CD4-positive, alpha-beta T cell treated with Interleukin-15 for 1 hour (primary cell): ENCODE results near the gene PRKCB.

Source experiments
- DNase-seq: peaks from one replicate; pipeline ENCODE4 v3.0.0-alpha.2; 2020

PRKCB gene

DNA sequence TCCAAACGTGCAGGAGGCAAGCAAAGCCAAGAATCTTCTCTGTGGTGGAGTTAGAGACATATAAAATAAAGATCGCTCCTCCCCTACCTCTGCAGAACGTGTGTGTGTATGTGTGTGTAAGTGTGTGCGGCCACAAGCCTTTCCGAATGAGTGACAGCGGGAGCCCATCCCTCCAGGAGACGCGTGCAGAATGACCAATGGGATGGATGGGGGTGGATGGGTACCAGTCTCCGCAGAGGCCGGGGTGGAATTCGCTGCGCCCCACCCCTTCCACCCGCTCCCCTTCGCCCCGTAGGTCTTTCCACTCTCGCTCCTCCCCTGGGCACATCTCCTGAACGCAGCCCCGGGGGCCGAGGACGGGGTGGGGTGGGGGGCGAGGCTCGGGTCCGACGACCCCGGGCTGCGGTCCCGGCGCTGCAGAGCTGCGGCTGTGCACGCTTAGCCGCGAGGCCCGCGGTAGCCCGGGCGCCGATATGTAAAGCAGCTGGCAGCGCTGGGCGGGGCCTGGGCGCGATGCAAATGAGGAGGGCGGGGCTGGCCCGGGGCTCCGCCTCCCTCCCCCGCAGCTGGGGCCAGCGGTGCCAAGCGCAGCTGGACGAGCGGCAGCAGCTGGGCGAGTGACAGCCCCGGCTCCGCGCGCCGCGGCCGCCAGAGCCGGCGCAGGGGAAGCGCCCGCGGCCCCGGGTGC, at the start of gene PRKCB:
PRKCB (plus strand) TSS at position 594 of the 688 bp plus-strand sequence.
- peak; percentile 90 for DNase-seq

DNA sequence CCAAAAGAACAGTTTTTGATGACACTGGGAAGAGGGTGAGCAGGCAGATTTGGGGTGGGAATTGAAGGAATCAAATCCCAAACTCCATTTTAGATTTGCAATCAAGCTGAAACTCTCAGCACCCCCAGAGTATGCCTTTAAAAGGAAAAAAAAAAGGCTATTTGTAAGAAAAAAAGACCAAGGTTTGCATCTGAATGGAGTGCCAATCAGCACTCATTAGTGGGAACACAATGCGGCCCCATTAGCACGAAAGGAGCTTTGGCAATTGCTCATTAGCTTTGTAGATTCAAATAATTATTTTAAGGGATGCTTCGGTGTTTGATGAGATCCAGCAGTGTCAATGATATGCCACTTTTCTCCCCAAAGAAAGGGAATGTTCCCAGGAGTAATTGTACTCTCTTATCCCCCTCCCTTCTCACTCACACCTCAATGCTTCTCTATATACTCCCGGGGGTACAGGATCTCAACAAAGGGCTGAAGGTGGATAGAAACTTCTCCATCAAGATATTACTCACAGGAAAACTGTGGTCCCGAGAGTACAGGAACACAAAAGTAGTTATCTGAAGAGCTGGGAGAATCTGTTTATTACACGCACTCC, 48.7 kb upstream of the PRKCB start:
- DNase-seq, result no peak

DNA sequence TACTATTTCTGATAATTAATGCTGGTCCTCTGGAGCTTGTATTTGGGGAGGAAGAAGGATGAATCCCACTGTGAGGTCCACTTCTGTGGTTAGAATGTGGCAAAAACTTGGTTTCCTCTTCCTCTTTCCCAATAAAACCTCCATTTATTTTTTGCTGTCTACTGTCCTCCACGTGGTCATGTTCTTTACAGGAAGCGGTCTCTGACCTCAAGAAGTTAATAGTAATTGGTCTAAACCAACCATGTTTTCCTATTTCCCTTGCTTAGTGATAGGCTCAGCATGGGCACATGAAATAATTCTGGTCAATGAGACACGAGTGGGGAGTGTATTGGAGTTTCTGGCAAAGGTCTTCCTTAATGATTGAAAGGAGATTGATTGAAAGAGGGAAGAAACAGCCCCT, 47.1 kb upstream of the PRKCB start:
- DNase-seq, result no peak

DNA sequence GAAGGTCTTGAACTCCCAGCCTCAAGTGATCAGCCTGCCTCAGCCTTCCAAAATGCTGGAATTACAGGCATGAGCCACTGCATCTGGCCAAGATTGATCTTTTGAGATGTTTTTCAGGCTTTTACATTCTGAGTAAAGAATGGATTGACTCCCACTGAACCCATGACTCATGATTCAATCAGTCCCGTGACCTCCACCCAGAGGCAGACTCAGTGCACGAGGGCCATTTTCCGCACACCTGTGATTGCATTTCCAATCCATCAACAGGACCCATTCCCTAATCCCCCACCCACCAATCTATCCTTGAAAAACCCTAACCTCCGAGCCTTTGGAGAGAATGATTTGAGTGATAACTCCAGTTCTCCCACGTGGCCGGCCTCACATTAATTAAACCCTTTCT, 40.4 kb upstream of the PRKCB start:
- no peak for DNase-seq

DNA sequence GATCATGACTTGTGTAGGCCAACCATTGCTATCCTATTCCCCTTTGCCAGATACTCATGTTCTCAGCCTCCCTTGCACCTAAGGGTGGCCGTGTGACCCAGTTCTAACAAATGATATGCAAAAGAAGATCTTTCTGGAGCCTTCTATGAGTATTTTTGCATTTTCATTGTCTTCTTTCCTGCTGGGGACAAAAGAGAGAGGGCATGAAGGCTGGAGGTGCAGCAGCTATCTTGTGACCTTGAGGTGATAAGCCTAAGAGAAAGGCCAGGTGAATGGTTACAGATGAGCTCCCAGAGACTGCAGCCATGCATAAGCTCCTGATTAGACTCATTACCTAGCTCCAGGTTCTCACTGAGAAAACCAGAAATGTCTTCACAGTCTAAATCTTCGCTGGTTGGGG, 38.8 kb upstream of the PRKCB start:
- no peak for DNase-seq

DNA sequence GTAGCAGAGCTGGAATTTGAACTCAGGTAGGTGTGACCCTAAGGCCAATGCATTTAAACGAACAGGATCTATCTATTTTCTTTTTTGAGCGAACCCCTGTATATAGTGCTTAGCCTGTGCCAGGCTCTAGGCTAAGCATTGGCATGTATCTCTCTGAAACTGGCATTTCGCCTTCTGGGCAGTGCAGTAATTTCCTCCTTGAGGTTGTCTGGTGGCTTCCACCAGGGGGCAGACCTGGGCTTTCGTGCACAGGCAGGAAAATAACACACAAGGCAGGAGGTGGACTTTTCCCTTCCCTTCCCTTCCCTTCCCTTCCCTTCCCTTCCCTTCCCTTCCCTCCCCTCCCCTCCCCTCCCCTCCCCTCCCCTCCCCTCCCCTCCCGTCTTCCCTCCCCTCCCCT, 34.4 kb upstream of the PRKCB start:
- DNase-seq, result peak; percentile 70

DNA sequence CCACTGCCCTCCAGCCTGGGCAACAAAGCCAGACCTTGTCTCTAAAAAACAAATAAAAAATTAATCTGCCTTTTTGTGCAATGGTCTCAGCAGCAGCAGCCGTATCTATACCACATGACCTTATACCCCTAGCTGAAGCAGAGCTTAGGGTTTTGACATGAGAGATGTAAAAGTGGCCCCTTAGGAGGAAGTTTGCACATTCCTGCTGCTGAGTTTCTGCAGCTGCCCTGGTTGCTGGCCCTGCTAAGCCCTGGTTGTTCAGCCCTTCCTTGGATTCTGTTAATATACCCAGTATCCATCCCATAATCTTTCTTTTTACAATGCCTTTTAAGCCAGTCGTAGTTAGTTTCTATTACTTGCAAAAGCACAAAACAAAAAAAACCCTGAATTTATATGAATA, 33.0 kb upstream of the PRKCB start:
- no peak for DNase-seq

DNA sequence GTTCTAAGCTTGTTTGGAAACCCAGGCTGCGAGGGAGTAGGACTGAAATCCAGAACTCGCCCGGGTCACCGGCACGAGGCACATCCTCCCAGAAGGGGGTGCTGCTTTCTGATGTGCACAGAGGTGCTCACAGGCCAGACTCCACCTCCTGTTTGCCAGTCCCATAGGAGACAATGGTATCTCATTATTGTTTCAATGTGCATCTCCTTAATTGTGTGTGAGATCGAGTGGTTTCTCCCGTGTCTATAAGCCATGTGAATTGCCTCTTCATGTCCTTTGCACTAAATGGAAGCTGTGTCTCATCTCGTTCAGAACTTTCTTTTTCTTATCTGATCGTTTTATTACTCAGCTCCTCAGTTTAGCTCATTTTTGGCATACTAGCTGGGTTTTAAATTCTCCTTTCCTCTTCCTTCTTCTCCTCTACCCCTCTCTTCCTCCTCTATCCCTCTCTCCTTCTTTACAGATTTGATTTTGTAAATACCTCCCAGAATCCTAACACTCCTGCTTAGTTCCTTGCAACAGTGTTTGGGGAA, 32.1 kb upstream of the PRKCB start:
- peak; percentile 75 for DNase-seq

DNA sequence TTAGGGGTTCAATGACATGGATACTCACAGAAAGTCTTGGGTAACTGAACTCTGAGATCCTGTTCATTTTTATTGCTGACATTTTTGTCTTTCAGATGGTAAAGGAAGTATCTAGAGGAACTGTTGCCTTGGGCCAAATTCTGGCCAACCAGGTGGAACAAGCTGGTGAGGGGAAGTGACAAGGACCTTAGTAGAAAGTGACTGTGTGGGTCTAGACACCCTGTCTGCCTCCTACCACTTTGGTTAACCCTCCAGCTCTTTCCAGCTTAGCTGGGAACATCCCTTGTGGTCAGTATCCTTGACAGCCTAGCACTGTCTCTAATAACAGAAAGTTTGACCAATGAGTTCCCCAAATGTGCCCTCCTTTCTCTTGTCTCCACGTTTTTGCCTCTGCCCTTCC, 28.8 kb upstream of the PRKCB start:
- peak; percentile 62 for DNase-seq

DNA sequence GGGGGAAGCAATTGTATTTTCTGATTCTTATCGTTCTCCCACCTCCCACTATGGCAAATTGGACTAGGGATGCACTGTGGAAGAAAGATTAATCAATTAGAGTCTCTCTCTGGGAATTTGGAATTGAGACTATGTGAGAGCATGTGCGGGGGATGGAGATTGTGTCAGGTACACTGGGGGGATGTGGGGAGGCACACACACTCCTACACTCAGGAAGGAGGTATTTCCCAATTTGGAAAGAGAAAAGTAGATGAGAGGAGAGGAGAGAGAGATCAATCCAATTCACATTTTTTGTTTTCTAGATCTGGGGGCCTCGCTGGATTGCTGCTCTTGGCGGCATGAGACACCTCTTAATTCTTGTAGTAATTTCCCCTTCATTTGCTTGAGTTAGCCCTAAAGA, 14.3 kb upstream of the PRKCB start:
- DNase-seq, result no peak

DNA sequence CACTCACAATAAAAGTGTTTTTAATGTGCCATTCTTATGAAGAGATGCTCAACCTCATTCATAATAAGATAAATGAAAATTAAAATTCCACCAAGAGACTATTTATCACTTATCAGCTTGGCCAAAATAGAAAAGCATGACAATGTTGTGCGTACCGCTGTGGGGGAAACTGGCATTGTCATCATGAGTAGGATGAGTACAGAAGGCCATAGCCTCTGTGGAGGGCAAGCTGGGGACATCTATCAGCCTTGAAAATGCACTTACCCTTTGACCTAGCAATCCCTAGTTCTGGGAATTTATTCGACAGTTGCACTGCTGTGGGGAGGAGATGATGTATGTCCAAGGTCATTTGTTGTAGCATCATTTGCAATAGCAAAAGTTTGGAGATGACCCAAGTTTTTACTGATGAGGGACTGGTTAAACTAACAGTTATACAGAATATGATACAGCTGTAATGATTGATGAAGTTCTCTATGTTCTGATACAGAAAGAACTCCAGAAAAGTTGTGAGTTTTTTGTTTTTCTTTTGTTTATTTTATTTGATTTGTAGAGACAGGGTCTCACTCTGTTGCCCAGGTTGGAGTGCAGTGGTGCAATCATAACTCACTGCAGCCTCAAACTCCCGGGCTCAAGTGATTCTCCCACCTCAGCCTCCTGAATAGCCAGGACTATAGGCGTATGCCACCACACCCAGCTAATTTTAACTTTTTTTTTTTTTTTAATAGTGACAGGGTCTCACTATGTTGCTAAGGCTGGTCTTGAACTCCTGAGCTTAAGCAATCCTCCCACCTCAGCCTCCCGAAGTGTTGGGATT, 13.7 kb upstream of the PRKCB start:
- no peak for DNase-seq

DNA sequence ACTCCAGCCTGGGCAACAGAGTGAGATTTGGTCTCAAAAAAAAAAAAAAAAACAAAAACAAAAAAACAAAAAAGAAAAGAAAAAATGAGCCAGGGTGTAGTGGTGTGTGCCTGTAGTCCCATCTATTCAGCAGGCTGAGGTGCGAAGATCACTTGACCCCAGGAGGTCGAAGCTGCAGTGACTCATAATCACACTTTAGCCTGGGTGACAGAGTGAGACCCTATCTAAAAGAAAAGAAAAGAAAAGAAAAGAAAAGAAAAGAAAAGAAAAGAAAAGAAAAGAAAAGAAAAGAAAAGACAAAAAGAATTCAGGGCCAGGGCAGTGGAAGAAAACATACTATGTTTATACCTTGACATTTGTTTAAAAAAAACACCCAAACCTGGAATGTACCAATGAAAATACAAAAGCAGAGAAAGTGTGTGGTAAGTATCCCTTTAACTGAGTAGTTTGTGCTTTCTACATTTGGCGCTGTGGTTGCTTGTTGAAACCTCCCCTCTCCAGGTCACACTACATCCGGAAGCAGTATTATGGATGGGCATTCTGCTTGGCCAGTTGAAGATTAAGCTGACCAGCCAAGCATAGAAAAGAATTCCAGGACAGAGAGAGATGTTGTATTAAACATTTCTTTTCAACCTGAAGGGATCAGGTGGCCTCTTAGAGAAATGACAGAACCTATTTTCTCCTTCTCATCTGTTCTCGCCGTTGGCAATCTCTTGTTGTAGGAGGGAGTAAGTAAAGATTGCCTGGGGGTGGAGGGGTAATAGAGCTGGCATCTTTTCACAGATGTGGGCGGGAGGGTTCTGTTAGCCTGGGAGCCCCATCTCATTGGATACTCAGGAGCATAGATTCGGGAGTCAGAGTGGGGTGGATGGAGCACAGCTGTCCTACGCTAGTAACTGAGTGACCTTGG, 12.1 kb upstream of the PRKCB start:
- no peak for DNase-seq

DNA sequence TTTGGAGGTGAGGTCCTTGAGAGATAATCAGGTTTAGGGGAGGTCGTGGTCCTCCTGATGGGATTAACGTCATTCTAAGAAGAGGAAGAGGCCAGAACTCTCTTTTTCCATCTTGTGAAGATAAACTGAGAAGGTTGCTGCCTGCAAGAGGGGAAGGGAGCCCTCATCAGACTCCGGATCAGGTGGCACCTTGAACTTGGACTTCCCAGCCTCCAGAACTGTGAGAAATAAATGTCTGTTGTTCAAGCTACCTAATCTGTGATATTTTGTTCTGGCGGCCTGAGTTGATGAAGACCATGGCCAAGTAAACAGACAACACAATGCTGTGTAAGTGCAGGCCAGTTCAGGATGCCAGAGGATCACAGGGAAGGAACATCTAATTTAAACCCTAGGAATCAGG, 10.9 kb upstream of the PRKCB start:
- DNase-seq, result no peak

DNA sequence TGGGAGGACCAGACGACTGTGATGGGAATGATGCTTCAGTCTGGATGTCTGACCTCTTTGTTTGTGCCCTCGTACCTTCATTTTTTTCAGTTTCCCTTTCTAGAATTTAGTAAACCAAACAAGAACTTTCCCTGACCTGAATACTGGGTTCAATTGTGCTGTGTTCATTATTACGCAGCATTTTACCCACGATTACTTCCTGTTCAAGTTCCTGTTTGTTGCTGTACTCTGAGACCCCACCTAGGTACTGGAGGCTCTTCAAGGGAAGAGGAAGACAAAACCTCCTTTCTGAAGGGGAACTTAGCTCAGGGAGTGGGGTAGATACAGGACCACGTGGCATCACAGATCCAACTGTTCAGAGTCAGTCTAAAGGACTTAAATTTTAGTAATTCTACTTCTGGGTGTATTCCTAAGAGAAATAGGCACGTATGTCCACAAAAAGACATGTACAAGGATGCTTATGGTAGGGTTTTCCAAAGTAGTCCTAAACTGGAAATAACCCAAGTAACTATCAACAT, 9.2 kb upstream of the PRKCB start:
- DNase-seq, result peak; percentile 59

DNA sequence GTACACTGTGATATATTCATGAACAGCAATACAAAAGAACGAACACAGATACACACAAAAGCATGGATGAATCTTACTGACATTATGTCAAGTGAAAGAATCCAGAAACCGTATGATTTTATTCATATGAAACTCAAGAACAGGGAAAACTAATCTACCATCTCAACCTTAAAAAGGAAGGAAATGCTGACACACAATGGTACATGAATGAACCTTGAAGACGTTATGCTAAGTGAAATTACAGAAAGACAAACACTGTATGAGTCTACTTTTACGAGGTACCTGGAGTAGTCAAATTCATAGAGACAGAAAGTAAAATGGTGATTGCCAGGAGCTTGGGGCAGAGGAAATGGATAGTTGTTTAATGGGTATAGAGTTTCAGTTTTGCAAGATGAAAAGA, 8.7 kb upstream of the PRKCB start:
- DNase-seq, result no peak

DNA sequence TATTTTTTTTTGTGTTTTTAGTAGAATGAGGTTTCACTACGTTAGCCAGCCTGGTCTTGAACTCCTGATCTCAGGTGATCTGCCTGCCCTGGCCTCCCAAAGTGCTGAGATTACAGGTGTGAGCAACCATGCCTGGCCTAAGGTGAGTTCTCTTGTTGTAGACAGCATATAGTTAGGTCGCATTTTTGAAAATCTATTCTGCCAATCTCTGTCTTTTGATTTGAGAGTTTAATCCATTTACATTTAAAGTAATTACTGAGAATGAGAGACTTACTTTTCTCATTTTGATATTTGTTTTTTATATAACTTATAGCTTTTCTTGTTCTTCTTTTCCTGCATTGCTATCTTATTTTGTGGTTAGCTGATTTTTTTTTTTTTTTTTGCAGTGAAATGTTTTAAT, 6.3 kb upstream of the PRKCB start:
- DNase-seq, result no peak

DNA sequence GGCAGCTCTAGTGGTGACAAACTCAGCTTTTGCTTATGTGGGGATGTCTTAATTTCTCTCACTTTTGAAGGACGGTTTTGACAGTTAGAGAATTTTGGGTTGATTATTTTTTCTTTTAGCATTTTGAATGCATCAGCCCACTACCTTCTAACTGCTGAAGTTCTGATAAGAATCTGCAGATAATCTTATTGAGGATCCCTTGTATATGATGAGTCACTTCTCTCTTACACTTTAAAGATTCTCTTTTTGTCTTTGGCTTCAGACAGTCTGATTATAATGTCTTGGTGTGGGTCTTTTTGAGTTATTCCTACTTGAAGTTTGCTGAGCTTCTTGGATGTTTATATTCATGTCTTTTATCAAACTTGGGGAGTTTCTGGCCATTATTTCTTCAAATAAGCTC, 5.5 kb upstream of the PRKCB start:
- DNase-seq, result no peak

DNA sequence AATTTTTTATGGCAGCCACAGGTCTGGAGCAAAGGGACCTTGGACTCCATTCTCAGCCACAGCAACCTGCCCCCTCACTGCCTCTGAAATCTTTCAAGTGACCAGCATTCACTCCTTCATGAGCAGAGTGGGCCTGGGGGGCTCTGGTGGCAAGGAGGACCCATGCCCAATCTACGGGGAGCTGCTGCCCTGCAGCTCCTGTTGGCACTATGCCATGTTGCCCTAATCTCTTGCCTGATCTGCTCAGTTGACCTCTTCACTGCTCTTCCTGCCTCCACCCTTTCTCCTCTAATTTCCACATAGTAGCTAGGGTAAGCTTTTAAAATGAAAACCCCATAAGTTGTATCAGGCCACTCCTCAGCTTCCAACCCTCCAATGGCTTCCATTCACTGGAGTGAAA, 2.9 kb upstream of the PRKCB start:
- DNase-seq, result no peak

DNA sequence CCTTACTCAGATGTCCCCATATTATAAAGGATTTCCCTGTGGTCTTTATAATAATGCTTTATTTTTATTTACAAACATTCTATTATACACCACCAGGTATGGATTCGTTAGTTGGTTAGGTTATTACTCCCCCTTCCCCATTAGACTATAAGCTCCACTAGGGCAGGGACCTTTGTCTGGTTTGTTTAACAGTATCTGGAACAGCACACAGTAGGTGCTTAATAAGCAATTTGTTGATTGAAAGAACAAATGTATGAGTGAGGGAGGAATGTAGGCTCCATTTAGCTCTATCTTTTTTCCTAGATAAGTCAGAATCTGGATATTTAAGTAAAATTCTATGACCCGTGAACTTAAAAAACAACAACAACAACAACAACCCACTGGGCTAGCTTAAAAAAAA, 2.3 kb upstream of the PRKCB start:
- no peak for DNase-seq

DNA sequence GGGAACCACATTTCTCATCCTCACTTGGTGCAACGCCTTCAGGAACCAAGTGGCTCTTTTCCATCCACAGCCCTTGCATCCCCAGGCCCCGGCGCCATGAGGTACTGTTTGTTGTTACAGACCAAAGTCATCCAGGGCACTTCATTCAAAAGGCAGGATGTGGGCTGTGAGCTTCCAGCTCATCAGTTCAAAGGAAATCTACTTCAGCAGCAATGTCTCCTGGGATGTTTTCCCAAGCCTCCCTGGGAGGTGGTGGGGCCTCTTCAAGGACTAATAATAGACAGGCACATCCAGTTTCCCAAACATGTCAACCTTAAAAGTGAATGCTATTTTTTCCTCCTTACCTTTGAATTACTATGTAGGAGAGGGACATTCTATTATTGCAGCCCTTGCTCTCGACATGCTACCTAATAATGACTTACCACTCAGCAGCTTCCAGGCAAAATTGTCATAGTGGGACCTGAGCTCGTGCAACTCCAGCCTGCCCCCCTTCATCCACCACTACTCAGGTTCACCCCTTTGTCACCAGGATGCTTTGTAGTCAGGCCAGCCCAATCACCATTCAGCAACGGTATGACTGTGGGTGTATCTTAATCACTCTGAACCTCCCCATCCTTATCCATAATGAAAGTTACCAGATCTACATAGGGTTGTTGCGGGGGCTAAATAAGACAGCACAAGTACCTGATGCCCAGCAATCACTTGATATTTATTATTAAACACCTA, 1.7 kb upstream of the PRKCB start:
- no peak for DNase-seq

DNA sequence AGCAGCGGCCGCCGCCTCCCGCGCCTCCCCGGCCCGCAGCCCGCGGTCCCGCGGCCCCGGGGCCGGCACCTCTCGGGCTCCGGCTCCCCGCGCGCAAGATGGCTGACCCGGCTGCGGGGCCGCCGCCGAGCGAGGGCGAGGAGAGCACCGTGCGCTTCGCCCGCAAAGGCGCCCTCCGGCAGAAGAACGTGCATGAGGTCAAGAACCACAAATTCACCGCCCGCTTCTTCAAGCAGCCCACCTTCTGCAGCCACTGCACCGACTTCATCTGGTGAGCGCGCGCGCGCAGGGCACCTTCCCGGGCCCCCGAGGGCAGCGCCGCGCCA, 258 bp downstream of the PRKCB start:
- DNase-seq, result no peak
